Keratinocyte (primary cell): ENCODE measurements around the gene CPNE4. TPM values are rescaled to one million over a fixed set of nuclear protein-coding genes. Genes with fewer than 3 reads are reported as not detected.

Source experiments
- DNase-seq: peaks from one replicate; pipeline ENCODE4 v3.0.0-alpha.2; 2011; ENCODE audit warnings: low read depth, missing footprints, low spot score
- FAIRE-seq: peaks from 2 replicates; lab custom pipeline; 2011; peaks lifted over from hg19 to GRCh38; lab: Jason Lieb, UNC
- H2AFZ ChIP-seq: 2 replicates; pipeline ENCODE4 v1.6.0; 2012; ENCODE audit warnings: low read length, control low read depth, inconsistent platforms; ENCODE audit not compliant: control insufficient read depth
- H3K27ac ChIP-seq: 2 replicates; pipeline ENCODE4 v1.5.1; 2011; ENCODE audit warnings: low read length; ENCODE audit not compliant: control insufficient read depth, insufficient read depth
- H3K27me3 ChIP-seq: 3 replicates; pipeline ENCODE4 v1.6.0; 2011; ENCODE audit warnings: low read length; ENCODE audit not compliant: control insufficient read depth, insufficient read depth; ENCODE audit errors: extremely low read depth
- H3K36me3 ChIP-seq, 2 experiments: 2 replicates in 1 of 2; 3 replicates in 1 of 2; pipeline ENCODE4 v1.5.1; 2011; ENCODE audit warnings: low read length in 2 of 2, mild to moderate bottlenecking in 1 of 2; ENCODE audit not compliant: control insufficient read depth in 2 of 2, insufficient read depth in 2 of 2; ENCODE audit errors: extremely low read depth in 1 of 2
- H3K4me1 ChIP-seq: 3 replicates; pipeline ENCODE4 v1.5.1; 2011; ENCODE audit warnings: low read length; ENCODE audit not compliant: control insufficient read depth, insufficient read depth; ENCODE audit errors: extremely low read depth
- H3K4me2 ChIP-seq: 3 replicates; pipeline ENCODE4 v1.6.0; 2011; ENCODE audit warnings: low read depth, low read length; ENCODE audit not compliant: control insufficient read depth, insufficient read depth; ENCODE audit errors: extremely low read depth
- H3K4me3 ChIP-seq, 3 experiments: fragments of 200-600 bp in 1 of 3; sonication (generic) in 1 of 3; 2 replicates in 2 of 3; 3 replicates in 1 of 3; pipeline ENCODE4 v1.5.1; 2011 to 2016; ENCODE audit warnings: low read length in 3 of 3, mild to moderate bottlenecking in 3 of 3, control low read depth in 2 of 3, inconsistent platforms in 1 of 3, low read depth in 1 of 3, mixed read lengths in 1 of 3, mixed run types in 1 of 3, moderate library complexity in 1 of 3; ENCODE audit not compliant: control insufficient read depth in 2 of 3, insufficient read depth in 2 of 3; ENCODE audit errors: extremely low read depth in 1 of 3
- H3K79me2 ChIP-seq: 2 replicates; pipeline ENCODE4 v1.6.0; 2012; ENCODE audit warnings: low read length; ENCODE audit not compliant: control insufficient read depth, insufficient read depth
- H3K9ac ChIP-seq: 3 replicates; pipeline ENCODE4 v1.6.0; 2011; ENCODE audit warnings: low read length; ENCODE audit not compliant: control insufficient read depth, insufficient read depth; ENCODE audit errors: extremely low read depth
- H3K9me1 ChIP-seq: 3 replicates; pipeline ENCODE4 v1.6.0; 2011; ENCODE audit warnings: low read length; ENCODE audit not compliant: control insufficient read depth, insufficient read depth; ENCODE audit errors: extremely low read depth
- H3K9me3 ChIP-seq: 2 replicates; pipeline ENCODE4 v1.5.1; 2012; ENCODE audit warnings: low read depth, low read length; ENCODE audit not compliant: control insufficient read depth
- H4K20me1 ChIP-seq: 3 replicates; pipeline ENCODE4 v1.6.0; 2011; ENCODE audit warnings: low read length; ENCODE audit not compliant: control insufficient read depth, insufficient read depth; ENCODE audit errors: extremely low read depth
- EZH2 ChIP-seq: IDR thresholded peaks from one replicate; pipeline ENCODE4 v1.6.1; 2012; ENCODE audit warnings: inconsistent platforms, mild to moderate bottlenecking, low read length, moderate library complexity
- dilution Hi-C: fragments of 300-500 bp; cut with MboI; formaldehyde crosslinking; loops from one replicate; pipeline ENCODE4 v1.7.0; 2020; ENCODE audit warnings: low sequenced_read_pairs; ENCODE audit not compliant: extremely low pct_ligation_motif_present
- polyA plus RNA-seq, 5 experiments: library from polyadenylated mRNA; depleted of rRNA in 3 of 5; stranded (reverse) in 3 of 5; stranded (forward) in 1 of 5; unstranded in 1 of 5; fragments of >200 nt; gene quantifications; 1 replicate in 1 of 5; 2 replicates in 3 of 5; 3 replicates in 1 of 5; pipeline versions ENCODE4 v1.2.1 to v1.2.3, GENCODE V29; 2011 to 2012; ENCODE audit warnings: missing spikeins in 2 of 5, low read depth in 1 of 5, low replicate concordance in 1 of 5
- TF ChIP-seq, protein P1 (sequence below), 3 experiments: IDR thresholded peaks in 1 of 3; conservative IDR thresholded peaks in 1 of 3; optimal IDR thresholded peaks in 1 of 3; 2 replicates in 2 of 3; 3 replicates in 1 of 3; pipeline versions ENCODE3 to v1.5.1; 2011; ENCODE audit warnings: low read length in 3 of 3, mild to moderate bottlenecking in 3 of 3, moderate library complexity in 2 of 3, control low read depth in 1 of 3, inconsistent platforms in 1 of 3; ENCODE audit not compliant: insufficient read depth in 2 of 3; ENCODE audit errors: extremely low read depth in 1 of 3

Gene CPNE4
- polyA plus RNA-seq, 1 donor (not counting 4 experiments of a cell fraction or from before 2014, with no cell fraction given): 0.08 TPM

GRCh38 chr3:131933665-131934064 is 101.1 kb downstream of the CPNE4 start:
- FAIRE-seq: no peak
- dilution Hi-C loops: no loop called here

GRCh38 chr3:131928593-131928992 is 106.2 kb downstream of the CPNE4 start:
- H3K36me3 ChIP-seq: no peaks in the 10 kb centered on the region
- H3K4me1 ChIP-seq: no peaks in the 10 kb centered on the region
- H3K27me3 ChIP-seq: no peaks in the 10 kb centered on the region
- DNase-seq (no peak), FAIRE-seq (no peak)
- dilution Hi-C loops: no loop called here
- no peaks in the 10 kb centered on the region for H3K9me3 ChIP-seq
- no peak for TF ChIP-seq EZH2
- TF ChIP-seq, protein P1, sequence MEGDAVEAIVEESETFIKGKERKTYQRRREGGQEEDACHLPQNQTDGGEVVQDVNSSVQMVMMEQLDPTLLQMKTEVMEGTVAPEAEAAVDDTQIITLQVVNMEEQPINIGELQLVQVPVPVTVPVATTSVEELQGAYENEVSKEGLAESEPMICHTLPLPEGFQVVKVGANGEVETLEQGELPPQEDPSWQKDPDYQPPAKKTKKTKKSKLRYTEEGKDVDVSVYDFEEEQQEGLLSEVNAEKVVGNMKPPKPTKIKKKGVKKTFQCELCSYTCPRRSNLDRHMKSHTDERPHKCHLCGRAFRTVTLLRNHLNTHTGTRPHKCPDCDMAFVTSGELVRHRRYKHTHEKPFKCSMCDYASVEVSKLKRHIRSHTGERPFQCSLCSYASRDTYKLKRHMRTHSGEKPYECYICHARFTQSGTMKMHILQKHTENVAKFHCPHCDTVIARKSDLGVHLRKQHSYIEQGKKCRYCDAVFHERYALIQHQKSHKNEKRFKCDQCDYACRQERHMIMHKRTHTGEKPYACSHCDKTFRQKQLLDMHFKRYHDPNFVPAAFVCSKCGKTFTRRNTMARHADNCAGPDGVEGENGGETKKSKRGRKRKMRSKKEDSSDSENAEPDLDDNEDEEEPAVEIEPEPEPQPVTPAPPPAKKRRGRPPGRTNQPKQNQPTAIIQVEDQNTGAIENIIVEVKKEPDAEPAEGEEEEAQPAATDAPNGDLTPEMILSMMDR (optimal IDR thresholded peaks at IDR 0.05 in 1 of 3, IDR thresholded peaks at IDR 0.05 in 1 of 3, conservative IDR thresholded peaks at IDR 0.05 in 1 of 3; ENCODE audit: extremely low read depth in 1 of 3, insufficient read depth in 2 of 3, low read length in 3 of 3): no peak
- H3K9ac ChIP-seq: no peak overlapping the region
- no peaks in the 10 kb centered on the region for H3K79me2 ChIP-seq
- no peak overlapping the region for H2AFZ ChIP-seq
- H3K9me1 ChIP-seq: no peaks in the 10 kb centered on the region
- H3K4me2 ChIP-seq: no peak overlapping the region
- no peaks in the 10 kb centered on the region for H4K20me1 ChIP-seq
- H3K27ac ChIP-seq: no peak overlapping the region
- H3K4me3 ChIP-seq: no peak overlapping the region

More at GRCh38 chr3:131933665-131934064, 101.1 kb downstream of the CPNE4 start:
- H2AFZ ChIP-seq: no peak overlapping the region
- no peak overlapping the region for H3K9ac ChIP-seq
- no peak overlapping the region for H3K4me3 ChIP-seq
- no peaks in the 10 kb centered on the region for H3K4me1 ChIP-seq
- H3K27me3 ChIP-seq: no peaks in the 10 kb centered on the region
- DNase-seq: no peak
- H3K79me2 ChIP-seq: no peaks in the 10 kb centered on the region
- no peak for TF ChIP-seq EZH2
- TF ChIP-seq, protein P1 (optimal IDR thresholded peaks at IDR 0.05 in 1 of 3, IDR thresholded peaks at IDR 0.05 in 1 of 3, conservative IDR thresholded peaks at IDR 0.05 in 1 of 3; ENCODE audit: extremely low read depth in 1 of 3, insufficient read depth in 2 of 3, low read length in 3 of 3): no peak
- H3K9me3 ChIP-seq: no peaks in the 10 kb centered on the region
- no peaks in the 10 kb centered on the region for H3K9me1 ChIP-seq
- H3K27ac ChIP-seq: no peak overlapping the region
- H4K20me1 ChIP-seq: no peaks in the 10 kb centered on the region
- H3K4me2 ChIP-seq: no peak overlapping the region
- H3K36me3 ChIP-seq: no peaks in the 10 kb centered on the region
